GM12865 (cell line): ENCODE results near the gene MAGI1.

Experiments used
- DNase-seq: peaks from one replicate; pipeline ENCODE4 v3.0.0; 2010; ENCODE audit warnings: low read depth
- H3K4me3 ChIP-seq: 2 replicates; pipeline ENCODE4 v1.5.1; 2011; ENCODE audit warnings: mild to moderate bottlenecking, low read depth, low read length, control low read depth
- TF ChIP-seq, protein P1 (sequence below): IDR thresholded peaks from 2 replicates; pipeline ENCODE4 v1.5.1; 2011; ENCODE audit warnings: low read length, control low read depth, low read depth, inconsistent platforms; ENCODE audit not compliant: insufficient read depth; ENCODE audit errors: missing control alignments

The MAGI1 gene

DNA sequence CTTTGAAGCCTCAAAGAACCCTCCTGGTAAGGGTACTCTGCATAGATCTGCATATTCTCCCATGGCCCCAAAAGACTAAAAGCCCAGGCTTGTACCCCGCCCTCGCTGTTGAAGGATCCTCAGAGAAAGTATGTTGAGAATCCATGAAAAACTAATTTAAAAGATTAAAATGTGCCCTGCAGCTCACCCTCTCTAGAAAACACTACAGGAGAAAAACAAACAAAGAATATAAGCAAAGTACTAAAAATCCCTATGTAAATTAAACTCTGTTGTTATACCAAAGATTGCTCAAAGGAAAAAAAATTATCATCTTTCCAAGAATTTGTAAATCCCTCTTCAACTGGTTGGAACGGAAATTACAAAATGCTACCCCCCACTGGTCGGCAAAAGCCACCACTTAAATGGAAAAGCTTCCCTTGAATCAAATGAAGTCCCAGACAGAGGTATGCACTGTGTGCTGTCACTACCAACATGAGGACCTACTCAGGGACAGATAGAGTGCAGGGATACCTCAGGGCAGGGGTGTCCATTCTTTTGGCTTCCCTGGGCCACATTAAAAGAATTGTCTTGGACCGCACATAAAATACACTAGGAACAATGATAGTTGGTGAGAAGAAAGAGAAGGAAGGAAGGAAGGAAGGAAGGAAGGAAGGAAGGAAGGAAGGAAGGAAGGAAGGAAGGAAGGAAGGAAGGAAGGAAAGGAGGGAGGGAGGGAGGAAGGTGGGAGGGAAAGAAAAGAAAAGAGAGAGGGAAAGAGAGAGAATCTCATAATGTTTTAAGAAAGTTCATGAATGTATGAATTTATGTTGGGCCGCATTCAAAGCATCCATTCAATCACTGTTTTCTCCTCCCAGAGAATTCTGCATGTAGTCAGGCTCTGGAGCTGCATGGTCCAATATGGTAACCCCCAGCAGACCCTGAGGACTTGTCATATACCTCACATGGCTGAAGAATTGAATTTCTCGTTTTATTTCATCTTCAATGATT, 88.1 kb downstream of the MAGI1 start:
- no peak overlapping the region for H3K4me3 ChIP-seq
- no peak for DNase-seq
- TF ChIP-seq, protein P1, sequence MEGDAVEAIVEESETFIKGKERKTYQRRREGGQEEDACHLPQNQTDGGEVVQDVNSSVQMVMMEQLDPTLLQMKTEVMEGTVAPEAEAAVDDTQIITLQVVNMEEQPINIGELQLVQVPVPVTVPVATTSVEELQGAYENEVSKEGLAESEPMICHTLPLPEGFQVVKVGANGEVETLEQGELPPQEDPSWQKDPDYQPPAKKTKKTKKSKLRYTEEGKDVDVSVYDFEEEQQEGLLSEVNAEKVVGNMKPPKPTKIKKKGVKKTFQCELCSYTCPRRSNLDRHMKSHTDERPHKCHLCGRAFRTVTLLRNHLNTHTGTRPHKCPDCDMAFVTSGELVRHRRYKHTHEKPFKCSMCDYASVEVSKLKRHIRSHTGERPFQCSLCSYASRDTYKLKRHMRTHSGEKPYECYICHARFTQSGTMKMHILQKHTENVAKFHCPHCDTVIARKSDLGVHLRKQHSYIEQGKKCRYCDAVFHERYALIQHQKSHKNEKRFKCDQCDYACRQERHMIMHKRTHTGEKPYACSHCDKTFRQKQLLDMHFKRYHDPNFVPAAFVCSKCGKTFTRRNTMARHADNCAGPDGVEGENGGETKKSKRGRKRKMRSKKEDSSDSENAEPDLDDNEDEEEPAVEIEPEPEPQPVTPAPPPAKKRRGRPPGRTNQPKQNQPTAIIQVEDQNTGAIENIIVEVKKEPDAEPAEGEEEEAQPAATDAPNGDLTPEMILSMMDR = no peak

GRCh38 chr3:65948841-65949573, 89.7 kb downstream of the MAGI1 start:
- TF ChIP-seq, protein P1 = no peak
- no peak for DNase-seq
- H3K4me3 ChIP-seq = no peak overlapping the region

DNA sequence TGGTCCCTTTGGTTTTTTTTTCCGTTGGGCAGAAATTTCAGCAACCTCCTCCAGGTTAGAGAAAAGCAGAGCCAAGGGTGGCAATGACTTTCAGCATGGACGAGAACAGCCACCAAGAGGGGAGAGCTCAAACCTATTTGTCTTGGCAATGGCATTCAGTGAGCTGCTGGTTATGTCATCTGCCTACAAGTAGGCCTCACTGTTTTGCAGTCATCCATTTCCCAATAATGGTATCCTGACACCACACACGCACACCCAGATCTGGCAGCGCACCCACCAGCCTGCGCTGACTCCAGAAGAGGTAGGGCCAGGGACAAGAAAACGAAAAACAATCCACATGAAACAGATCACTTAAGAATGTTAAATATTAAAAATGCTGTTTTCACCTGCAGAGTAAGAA, 92.3 kb downstream of the MAGI1 start:
- no peak overlapping the region for H3K4me3 ChIP-seq
- TF ChIP-seq, protein P1 = no peak
- no peak for DNase-seq

- DNase-seq = no peak
- TF ChIP-seq, protein P1 = no peak
These were observed 92.8 kb downstream of the MAGI1 start for GRCh38 chr3:65945953-65946352.

GRCh38 chr3:65945480-65945879, 93.2 kb downstream of the MAGI1 start:
- TF ChIP-seq, protein P1 = no peak
- H3K4me3 ChIP-seq = no peak overlapping the region
- no peak for DNase-seq

More at GRCh38 chr3:65945953-65946352, 92.8 kb downstream of the MAGI1 start:
- no peak overlapping the region for H3K4me3 ChIP-seq

DNA sequence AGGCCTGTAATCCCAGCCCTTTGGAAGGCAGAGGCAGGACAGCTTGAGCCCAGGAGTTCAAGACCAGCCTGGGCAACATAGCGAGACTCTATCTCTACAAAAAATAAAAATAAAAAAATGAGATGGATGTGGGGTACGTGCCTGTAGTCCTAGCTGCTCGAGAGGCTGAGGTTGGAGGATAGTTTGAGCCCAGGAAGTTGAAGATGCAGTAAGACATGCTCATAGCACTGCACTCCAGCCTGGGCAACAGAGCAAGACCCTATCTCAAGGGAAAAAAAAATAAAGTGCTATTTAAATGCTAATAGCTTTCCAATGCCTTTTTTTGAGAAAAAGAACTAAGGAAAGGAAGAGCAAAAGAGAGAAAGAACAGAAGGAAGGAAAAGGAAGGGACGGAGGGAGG, 94.5 kb downstream of the MAGI1 start:
- TF ChIP-seq, protein P1 = no peak
- no peak overlapping the region for H3K4me3 ChIP-seq
- DNase-seq = no peak
